A673 (cell line): Measurements from ENCODE around the gene CREB3L2.

Experiments
- CTCF ChIP-seq: fragments of 300-800, 200-600 bp; sonication (generic); conservative IDR thresholded peaks from 2 replicates; pipeline ENCODE4 v1.5.1; 2017; ENCODE audit warnings: low read depth, mild to moderate bottlenecking, antibody characterized with exemption, low read length, moderate library complexity, mixed read lengths
- EZH2 ChIP-seq: fragments of 200-600 bp; sonication (generic); IDR thresholded peaks from 2 replicates; pipeline ENCODE4 v1.6.1; 2017; ENCODE audit warnings: borderline replicate concordance, low read depth, mild to moderate bottlenecking, mixed read lengths, antibody characterized with exemption, low read length; ENCODE audit not compliant: poor library complexity, severe bottlenecking

- TF ChIP-seq CTCF (no peak), EZH2 (no peak)
Observed at GRCh38 chr7:137862358-137862757, 139.5 kb downstream of the CREB3L2 start.
